Measurements from ENCODE around the gene PTPN11. TPM values are rescaled to one million over a fixed set of nuclear protein-coding genes. Genes with fewer than 3 reads are reported as not detected.
"Not testable (repeated sequence)": the region's sequence is repeated elsewhere in the genome, so short reads cannot be mapped to it uniquely, and the experiment has no call there.

Gene PTPN11
- total and polyA plus RNA-seq, 10 of the 15 experiments (the other 5 are each of a cell fraction or from before 2014, with no cell fraction given), result 14.6 to 85.2 (median 58.6) TPM

GRCh38 chr12:112446008-112446725 lies 27.4 kb downstream of the PTPN11 start:
- CTCF ChIA-PET, result no interaction called here
- 67% methylated on average over 3 of the region's 3 CpGs for WGBS (ENCODE audit: insufficient coverage, insufficient replicate concordance, low lambda C conversion rate, missing lambda C conversion rate)
- intact Hi-C loops (cut with micrococcal nuclease; ENCODE audit: unreplicated experiment), result no loop called here

GRCh38 chr12:112447106-112447505 lies 28.4 kb downstream of the PTPN11 start:
- Histone ChIP-seq H3K36me3 (ENCODE audit: control insufficient read depth in 2 of 2, insufficient read depth in 2 of 2, low read length in 1 of 2) (peaks cover 1 to 18% of the 10 kb centered on the region in 2 experiments), H3K79me2 (ENCODE audit: control insufficient read depth, insufficient read depth, low read length) (no peaks in the 10 kb centered on the region; the same call in 1 of the 2 replicates), H2AFZ (ENCODE audit: control insufficient read depth, low read depth, low read length) (no peak overlapping the region), H3K9me3 (replicated peaks; ENCODE audit: control insufficient read depth, insufficient read depth, low read length) (no peaks in the 10 kb centered on the region), H3K27ac (ENCODE audit: control insufficient read depth, insufficient read depth) (no peak overlapping the region), H3K4me2 (ENCODE audit: control insufficient read depth, insufficient read depth) (no peak overlapping the region), H4K20me1 (ENCODE audit: control insufficient read depth, insufficient read depth) (no peaks in the 10 kb centered on the region), H3K27me3 (replicated peaks in 1 of 2; ENCODE audit: control insufficient read depth in 2 of 2, insufficient read depth in 2 of 2, low read length in 1 of 2) (no peaks in the 10 kb centered on the region), H3K9ac (ENCODE audit: control insufficient read depth, insufficient read depth, low read length) (no peak overlapping the region), H3K4me3 (no peak overlapping the region), H3K4me1 (ENCODE audit: control insufficient read depth, insufficient read depth, low read length) (no peaks in the 10 kb centered on the region)
- in situ Hi-C loops (cut with MboI) (no loop called here), intact Hi-C loops (cut with micrococcal nuclease; ENCODE audit: unreplicated experiment) (no loop called here)
- FAIRE-seq (no peak), DNase-seq (ENCODE audit: low read depth, low spot score) (no peak), ATAC-seq (no peak)
- POLR2A ChIA-PET, result no interaction called here
- CTCF ChIA-PET, result interaction anchor here (0.6 kb wide), 1 partner anchor 59 kb away, joined by 3 read pairs; no protein-coding TSS in a partner anchor
- no TSS peak for BruUV-seq (replicated peaks)
- RAD21 ChIA-PET (ENCODE audit: unreplicated experiment), result no interaction called here
- no peak for TF ChIP-seq RAD21 (IDR thresholded peaks at IDR 0.05; ENCODE audit: insufficient read depth, low read depth, low read length)
- TF ChIP-seq NFIC (IDR thresholded peaks at IDR 0.05; ENCODE audit: low read depth, low read length), result no peak
- SMC1A ChIA-PET (ENCODE audit: uncharacterized antibody, unreplicated experiment), result interaction anchor here (0.7 kb wide), 1 partner anchor 17 kb away, joined by 3 read pairs; no protein-coding TSS in a partner anchor
- 18% methylated on average over 3 of the region's 3 CpGs for WGBS (ENCODE audit: insufficient coverage, insufficient replicate concordance, low lambda C conversion rate, missing lambda C conversion rate)

More at GRCh38 chr12:112446008-112446725, 27.4 kb downstream of the PTPN11 start:
- Histone ChIP-seq H3K27me3 (replicated peaks in 1 of 2; ENCODE audit: control insufficient read depth in 2 of 2, insufficient read depth in 2 of 2, low read length in 1 of 2) (no peaks in the 10 kb centered on the region), H3K36me3 (ENCODE audit: control insufficient read depth in 2 of 2, insufficient read depth in 2 of 2, low read length in 1 of 2) (peaks cover 1 to 14% of the 10 kb centered on the region in 2 experiments), H3K9ac (ENCODE audit: control insufficient read depth, insufficient read depth, low read length) (no peak overlapping the region), H3K27ac (ENCODE audit: control insufficient read depth, insufficient read depth) (no peak overlapping the region), H3K4me3 (no peak overlapping the region), H3K4me2 (ENCODE audit: control insufficient read depth, insufficient read depth) (no peak overlapping the region), H3K9me3 (replicated peaks; ENCODE audit: control insufficient read depth, insufficient read depth, low read length) (no peaks in the 10 kb centered on the region), H4K20me1 (ENCODE audit: control insufficient read depth, insufficient read depth) (no peaks in the 10 kb centered on the region), H2AFZ (ENCODE audit: control insufficient read depth, low read depth, low read length) (no peak overlapping the region), H3K79me2 (ENCODE audit: control insufficient read depth, insufficient read depth, low read length) (no peaks in the 10 kb centered on the region; the same call in 1 of the 2 replicates), H3K4me1 (ENCODE audit: control insufficient read depth, insufficient read depth, low read length) (no peaks in the 10 kb centered on the region)
- SMC1A ChIA-PET (ENCODE audit: uncharacterized antibody, unreplicated experiment), result no interaction called here
- ATAC-seq (no peak), DNase-seq (ENCODE audit: low read depth, low spot score) (no peak), FAIRE-seq (no peak)
- POLR2A ChIA-PET, result no interaction called here
- BruUV-seq (replicated peaks), result no TSS peak
- in situ Hi-C loops (cut with MboI), result no loop called here
- RAD21 ChIA-PET (ENCODE audit: unreplicated experiment), result no interaction called here
- TF ChIP-seq POLR2AphosphoS2 (IDR thresholded peaks at IDR 0.05; ENCODE audit: low read depth, low read length), result no peak
- TF ChIP-seq NFXL1 (IDR thresholded peaks at IDR 0.05; ENCODE audit: borderline replicate concordance), result no peak
- TF ChIP-seq NR2F1 (conservative IDR thresholded peaks at IDR 0.05), result no peak

- H3K27ac ChIP-seq (ENCODE audit: control insufficient read depth, insufficient read depth); H3K9ac ChIP-seq (ENCODE audit: control insufficient read depth, insufficient read depth, low read length); ATAC-seq; intact Hi-C loops (cut with micrococcal nuclease; ENCODE audit: unreplicated experiment); BruUV-seq (replicated peaks); DNase-seq (ENCODE audit: low read depth, low spot score); in situ Hi-C loops (cut with MboI); H3K9me3 ChIP-seq (replicated peaks; ENCODE audit: control insufficient read depth, insufficient read depth, low read length); SMC1A ChIA-PET (ENCODE audit: uncharacterized antibody, unreplicated experiment); H3K79me2 ChIP-seq (ENCODE audit: control insufficient read depth, insufficient read depth, low read length); H3K4me1 ChIP-seq (ENCODE audit: control insufficient read depth, insufficient read depth, low read length); FAIRE-seq; CTCF ChIA-PET; H3K4me3 ChIP-seq; H3K4me2 ChIP-seq (ENCODE audit: control insufficient read depth, insufficient read depth); H2AFZ ChIP-seq (ENCODE audit: control insufficient read depth, low read depth, low read length); H3K27me3 ChIP-seq (replicated peaks in 1 of 2; ENCODE audit: control insufficient read depth in 2 of 2, insufficient read depth in 2 of 2, low read length in 1 of 2); RAD21 ChIA-PET (ENCODE audit: unreplicated experiment); H4K20me1 ChIP-seq (ENCODE audit: control insufficient read depth, insufficient read depth); POLR2A ChIA-PET: not testable (repeated sequence)
- 88% methylated on average over 2 of the region's 2 CpGs for WGBS (ENCODE audit: insufficient coverage, insufficient replicate concordance, low lambda C conversion rate, missing lambda C conversion rate)
- peaks cover 1 to 18% of the 10 kb centered on the region in 2 experiments for H3K36me3 ChIP-seq (ENCODE audit: control insufficient read depth in 2 of 2, insufficient read depth in 2 of 2, low read length in 1 of 2)
Observed at GRCh38 chr12:112448165-112448564, 29.4 kb downstream of the PTPN11 start.

All from GM12878 (cell line).